ENCODE results near the gene ACSL5.

Gene ACSL5

GRCh38 chr10:112409755-112410154, 35.8 kb downstream of the ACSL5 start:
- DNase-seq (ENCODE audit: low spot score): peak; percentile 17

GRCh38 chr10:112412696-112413095, 38.8 kb downstream of the ACSL5 start:
- DNase-seq (ENCODE audit: low spot score): no peak

- no peak for DNase-seq (ENCODE audit: low spot score)
These were observed 47.8 kb downstream of the ACSL5 start for GRCh38 chr10:112421731-112422130.

- no peak for DNase-seq (ENCODE audit: low spot score)
These were observed 50.7 kb downstream of the ACSL5 start for GRCh38 chr10:112424651-112425050.

GRCh38 chr10:112426111-112426510, 52.2 kb downstream of the ACSL5 start:
- DNase-seq (ENCODE audit: low spot score): no peak

- DNase-seq (ENCODE audit: low spot score): no peak
These were observed 55.2 kb downstream of the ACSL5 start for GRCh38 chr10:112429147-112429546.

- no peak for DNase-seq (ENCODE audit: low spot score)
These were observed 55.8 kb downstream of the ACSL5 start for GRCh38 chr10:112429654-112430230.

- DNase-seq (ENCODE audit: low spot score): no peak
These were observed 59.2 kb downstream of the ACSL5 start for GRCh38 chr10:112433136-112433535.

GRCh38 chr10:112434988-112435619, 61.2 kb downstream of the ACSL5 start:
- DNase-seq (ENCODE audit: low spot score): peak; percentile 21

- DNase-seq (ENCODE audit: low spot score): no peak
These were observed 64.4 kb downstream of the ACSL5 start for GRCh38 chr10:112438356-112438755.

GRCh38 chr10:112441520-112441919, 67.6 kb downstream of the ACSL5 start:
- no peak for DNase-seq (ENCODE audit: low spot score)

- no peak for DNase-seq (ENCODE audit: low spot score)
These were observed 68.1 kb downstream of the ACSL5 start for GRCh38 chr10:112442063-112442462.

- peak; percentile 14 for DNase-seq (ENCODE audit: low spot score)
These were observed 72.3 kb downstream of the ACSL5 start for GRCh38 chr10:112446055-112446854.

GRCh38 chr10:112446855-112447619, 73.1 kb downstream of the ACSL5 start, which contains the start of the genes VTI1A and ZDHHC6:
VTI1A (plus strand) TSS chr10:112447215; CDS start chr10:112447374, 159 bp downstream.
ZDHHC6 (minus strand) TSS chr10:112446914; CDS start chr10:112445436, 1,478 bp downstream.
- peak; percentile 93 for DNase-seq (ENCODE audit: low spot score)

GRCh38 chr10:112447620-112447928, 73.7 kb downstream of the ACSL5 start:
- no peak for DNase-seq (ENCODE audit: low spot score)

- no peak for DNase-seq (ENCODE audit: low spot score)
These were observed 75.0 kb downstream of the ACSL5 start for GRCh38 chr10:112448888-112449287.

- DNase-seq (ENCODE audit: low spot score): no peak
These were observed 81.2 kb downstream of the ACSL5 start for GRCh38 chr10:112454910-112455779.

GRCh38 chr10:112456533-112456932, 82.6 kb downstream of the ACSL5 start:
- no peak for DNase-seq (ENCODE audit: low spot score)

GRCh38 chr10:112460366-112460765, 86.5 kb downstream of the ACSL5 start:
- no peak for DNase-seq (ENCODE audit: low spot score)

- DNase-seq (ENCODE audit: low spot score): peak; percentile 30
These were observed 87.3 kb downstream of the ACSL5 start for GRCh38 chr10:112461029-112461887.

All from AG20443 (cell line).